B cell (primary cell): ENCODE results near the gene KCTD14.

ENCODE experiments used
- CTCF ChIP-seq: fragments of 200-600 bp; IDR thresholded peaks from one replicate; pipeline ENCODE4 v1.8.0; 2022; ENCODE audit warnings: antibody characterized with exemption, mild to moderate bottlenecking
- EZH2 ChIP-seq: IDR thresholded peaks from 2 replicates; pipeline ENCODE4 v1.6.1; 2012; ENCODE audit warnings: borderline replicate concordance, low read depth, mild to moderate bottlenecking, moderate library complexity, low read length; ENCODE audit not compliant: insufficient read depth, poor library complexity, severe bottlenecking

GRCh38 chr11:78046486-78046854 is 23.4 kb upstream of the KCTD14 start:
- peak; percentile 66 for TF ChIP-seq CTCF
- TF ChIP-seq EZH2 = no peak
